GM12864 (cell line): ENCODE measurements around the gene SNX24.
"Not testable (repeated sequence)": the region's sequence is repeated elsewhere in the genome, so short reads cannot be mapped to it uniquely, and the experiment has no call there.

Experiments used
- DNase-seq: peaks from one replicate; pipeline ENCODE4 v3.0.0-alpha.2; 2011; ENCODE audit warnings: low read depth
- H3K4me3 ChIP-seq: 2 replicates; pipeline ENCODE4 v1.5.1; 2011; ENCODE audit warnings: mild to moderate bottlenecking, low read depth, low read length, control low read depth
- TF ChIP-seq, protein P1 (sequence below): IDR thresholded peaks from 2 replicates; pipeline ENCODE4 v1.5.1; 2011; ENCODE audit warnings: low read depth, mild to moderate bottlenecking, moderate library complexity, low read length, control low read depth, inconsistent platforms; ENCODE audit errors: missing control alignments

Gene SNX24

DNA sequence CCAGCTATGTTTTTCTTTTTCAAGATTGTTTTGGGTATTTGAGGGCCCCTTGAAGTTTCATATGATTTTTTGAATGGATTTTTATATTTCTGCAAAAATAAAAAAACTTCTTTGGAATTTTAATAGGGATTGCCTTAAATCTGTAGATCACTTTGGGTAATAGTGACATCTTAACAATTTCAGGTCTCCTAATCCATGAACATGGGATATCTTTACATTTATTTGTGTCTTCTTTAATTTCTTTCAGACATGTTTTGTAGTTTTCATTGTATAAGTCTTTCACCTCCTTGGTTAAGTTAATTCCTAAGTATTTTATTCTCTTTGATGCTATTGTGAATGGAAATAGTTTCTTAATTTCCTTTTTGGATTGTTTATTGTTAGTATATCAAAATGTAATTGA is 112.0 kb downstream of the SNX24 start:
- TF ChIP-seq, protein P1, sequence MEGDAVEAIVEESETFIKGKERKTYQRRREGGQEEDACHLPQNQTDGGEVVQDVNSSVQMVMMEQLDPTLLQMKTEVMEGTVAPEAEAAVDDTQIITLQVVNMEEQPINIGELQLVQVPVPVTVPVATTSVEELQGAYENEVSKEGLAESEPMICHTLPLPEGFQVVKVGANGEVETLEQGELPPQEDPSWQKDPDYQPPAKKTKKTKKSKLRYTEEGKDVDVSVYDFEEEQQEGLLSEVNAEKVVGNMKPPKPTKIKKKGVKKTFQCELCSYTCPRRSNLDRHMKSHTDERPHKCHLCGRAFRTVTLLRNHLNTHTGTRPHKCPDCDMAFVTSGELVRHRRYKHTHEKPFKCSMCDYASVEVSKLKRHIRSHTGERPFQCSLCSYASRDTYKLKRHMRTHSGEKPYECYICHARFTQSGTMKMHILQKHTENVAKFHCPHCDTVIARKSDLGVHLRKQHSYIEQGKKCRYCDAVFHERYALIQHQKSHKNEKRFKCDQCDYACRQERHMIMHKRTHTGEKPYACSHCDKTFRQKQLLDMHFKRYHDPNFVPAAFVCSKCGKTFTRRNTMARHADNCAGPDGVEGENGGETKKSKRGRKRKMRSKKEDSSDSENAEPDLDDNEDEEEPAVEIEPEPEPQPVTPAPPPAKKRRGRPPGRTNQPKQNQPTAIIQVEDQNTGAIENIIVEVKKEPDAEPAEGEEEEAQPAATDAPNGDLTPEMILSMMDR, result no peak
- no peak overlapping the region for H3K4me3 ChIP-seq
- no peak for DNase-seq

- no peak for DNase-seq
- TF ChIP-seq, protein P1, result no peak
- no peak overlapping the region for H3K4me3 ChIP-seq
Observed at GRCh38 chr5:122959740-122960445, 114.5 kb downstream of the SNX24 start.

GRCh38 chr5:122963305-122963704 is 117.9 kb downstream of the SNX24 start:
- no peak overlapping the region for H3K4me3 ChIP-seq
- no peak for DNase-seq
- TF ChIP-seq, protein P1, result no peak

DNA sequence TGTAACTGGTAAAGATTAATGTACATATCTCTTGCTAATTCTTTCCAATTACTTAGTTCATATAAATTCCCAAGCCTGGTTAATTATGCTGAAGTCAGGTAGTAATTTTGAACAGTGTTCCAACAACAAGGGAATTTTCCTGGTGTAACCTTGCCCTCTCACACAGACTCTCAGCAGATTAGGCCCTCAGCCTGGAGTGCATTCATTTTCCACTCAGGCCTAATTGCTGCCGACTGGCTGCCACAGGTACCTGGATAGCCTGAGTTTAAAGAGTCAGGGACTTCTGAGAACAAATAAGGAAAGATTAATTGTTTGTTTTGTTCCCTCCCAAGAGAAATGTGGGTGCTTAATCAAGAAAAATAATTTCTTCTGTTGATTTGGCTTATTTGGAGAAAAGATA is 119.7 kb downstream of the SNX24 start:
- TF ChIP-seq, protein P1, result no peak
- no peak overlapping the region for H3K4me3 ChIP-seq
- DNase-seq, result no peak

DNA sequence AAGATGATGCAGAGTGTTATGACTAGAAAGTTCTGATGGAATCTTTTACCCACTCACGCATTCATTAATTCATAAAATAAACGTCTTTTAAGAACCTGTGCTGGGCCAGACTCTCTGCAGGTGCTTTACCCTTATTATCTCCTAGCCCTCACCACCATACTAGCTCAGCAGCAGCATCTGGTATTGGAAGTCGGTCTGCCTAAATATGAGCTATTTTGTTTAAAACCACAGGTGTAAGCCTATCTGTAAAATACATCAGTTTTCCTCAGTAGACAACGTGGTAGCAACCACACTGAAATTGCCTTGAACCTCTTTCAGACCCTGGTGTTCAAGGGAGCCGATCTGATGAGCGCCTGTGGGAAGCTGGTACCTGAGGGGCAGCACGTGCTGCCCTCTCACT is 121.7 kb downstream of the SNX24 start:
- TF ChIP-seq, protein P1, result no peak
- DNase-seq, result no peak
- no peak overlapping the region for H3K4me3 ChIP-seq

DNA sequence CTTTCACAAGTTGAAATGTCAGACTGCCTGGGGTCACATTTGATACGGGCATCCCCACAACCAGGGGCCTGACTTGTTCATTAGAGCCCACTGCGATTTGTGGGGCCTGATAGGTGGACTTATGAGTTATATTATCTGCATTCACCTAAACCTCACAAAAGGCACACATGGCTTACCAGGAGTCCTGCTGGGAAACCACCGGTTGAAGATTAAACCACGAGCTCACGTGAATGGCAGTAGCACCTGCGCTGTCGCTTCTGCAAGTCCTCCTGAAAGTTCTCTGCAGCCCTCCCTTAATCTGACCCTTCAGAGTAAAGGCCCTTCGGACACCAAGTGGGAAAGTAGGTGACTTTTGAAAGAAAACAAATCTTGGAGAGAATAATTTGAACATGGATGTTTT is 122.2 kb downstream of the SNX24 start:
- DNase-seq, result no peak
- H3K4me3 ChIP-seq, result no peak overlapping the region
- TF ChIP-seq, protein P1, result no peak

GRCh38 chr5:122968056-122968455 is 122.6 kb downstream of the SNX24 start:
- not testable (repeated sequence) for DNase-seq, H3K4me3 ChIP-seq
